ENCODE results near the gene CNTNAP2.

CNTNAP2 gene

GRCh38 chr7:148382596-148382995 lies 2266.0 kb downstream of the CNTNAP2 start:
- DNase-seq = no peak
- Histone ChIP-seq H3K4me1 (no peaks in the 10 kb centered on the region), H3K27me3 (no peaks in the 10 kb centered on the region), H3K9me3 (no peaks in the 10 kb centered on the region), H3K36me3 (no peaks in the 10 kb centered on the region), H3K4me3 (ENCODE audit: low read depth, low read length) (no peak overlapping the region)
- TF ChIP-seq CTCF (IDR thresholded peaks at IDR 0.05; ENCODE audit: low read depth, low read length) = no peak

- H3K4me1 ChIP-seq = no peaks in the 10 kb centered on the region
- no peaks in the 10 kb centered on the region for H3K36me3 ChIP-seq
- no peak for DNase-seq
- H3K27me3 ChIP-seq = no peaks in the 10 kb centered on the region
- TF ChIP-seq CTCF (IDR thresholded peaks at IDR 0.05; ENCODE audit: low read depth, low read length) = no peak
- no peak overlapping the region for H3K4me3 ChIP-seq (ENCODE audit: low read depth, low read length)
- H3K9me3 ChIP-seq = no peaks in the 10 kb centered on the region
These were observed 2267.1 kb downstream of the CNTNAP2 start for GRCh38 chr7:148383651-148384050.

- no peaks in the 10 kb centered on the region for H3K9me3 ChIP-seq
- no peak overlapping the region for H3K4me3 ChIP-seq (ENCODE audit: low read depth, low read length)
- no peaks in the 10 kb centered on the region for H3K4me1 ChIP-seq
- H3K27me3 ChIP-seq = no peaks in the 10 kb centered on the region
- no peak for TF ChIP-seq CTCF (IDR thresholded peaks at IDR 0.05; ENCODE audit: low read depth, low read length)
- no peak for DNase-seq
- H3K36me3 ChIP-seq = no peaks in the 10 kb centered on the region
These were observed 2268.5 kb downstream of the CNTNAP2 start for GRCh38 chr7:148385009-148385682.

GRCh38 chr7:148390381-148390780 lies 2273.8 kb downstream of the CNTNAP2 start:
- Histone ChIP-seq H3K27me3 (no peaks in the 10 kb centered on the region), H3K4me3 (ENCODE audit: low read depth, low read length) (no peak overlapping the region), H3K4me1 (no peaks in the 10 kb centered on the region), H3K36me3 (no peaks in the 10 kb centered on the region), H3K9me3 (no peaks in the 10 kb centered on the region)
- TF ChIP-seq CTCF (IDR thresholded peaks at IDR 0.05; ENCODE audit: low read depth, low read length) = no peak
- DNase-seq = no peak

- no peak overlapping the region for H3K4me3 ChIP-seq (ENCODE audit: low read depth, low read length)
- no peaks in the 10 kb centered on the region for H3K4me1 ChIP-seq
- TF ChIP-seq CTCF (IDR thresholded peaks at IDR 0.05; ENCODE audit: low read depth, low read length) = no peak
- H3K9me3 ChIP-seq = no peaks in the 10 kb centered on the region
- no peaks in the 10 kb centered on the region for H3K27me3 ChIP-seq
- H3K36me3 ChIP-seq = no peaks in the 10 kb centered on the region
- no peak for DNase-seq
These were observed 2275.0 kb downstream of the CNTNAP2 start for GRCh38 chr7:148391591-148391990.

GRCh38 chr7:148394582-148394981 lies 2278.0 kb downstream of the CNTNAP2 start:
- Histone ChIP-seq H3K4me1 (no peaks in the 10 kb centered on the region), H3K4me3 (ENCODE audit: low read depth, low read length) (no peak overlapping the region), H3K9me3 (no peaks in the 10 kb centered on the region), H3K27me3 (no peaks in the 10 kb centered on the region), H3K36me3 (no peaks in the 10 kb centered on the region)
- DNase-seq = no peak
- TF ChIP-seq CTCF (IDR thresholded peaks at IDR 0.05; ENCODE audit: low read depth, low read length) = no peak
